HEK293 (cell line): ENCODE data around the gene CYP4F11.

Source experiments
- TCF7L2 ChIP-seq: IDR thresholded peaks from 2 replicates; pipeline ENCODE4 v1.6.1; 2011; ENCODE audit warnings: low read depth, mild to moderate bottlenecking, inconsistent platforms, low read length, moderate library complexity, borderline replicate concordance
- YY1 ChIP-seq: fragments of 450-650 bp; formaldehyde crosslinking; IDR thresholded peaks from 2 replicates; pipeline ENCODE4 v1.5.1; 2018; ENCODE audit warnings: missing biosample characterization, missing genetic modification characterization
- ZNF214 ChIP-seq: fragments of 450-650 bp; formaldehyde crosslinking; IDR thresholded peaks from 2 replicates; pipeline ENCODE4 v1.5.1; 2017; ENCODE audit warnings: missing biosample characterization, mild to moderate bottlenecking, missing genetic modification characterization, borderline replicate concordance
- ZNF248 ChIP-seq: fragments of 450-650 bp; formaldehyde crosslinking; IDR thresholded peaks from 2 replicates; pipeline ENCODE4 v1.5.1; 2017; ENCODE audit warnings: missing biosample characterization, missing genetic modification characterization
- ZNF274 ChIP-seq, 2 experiments: fragments of 200-500 bp in 1 of 2; fragments of 450-650 bp in 1 of 2; sonication (Bioruptor generic) in 1 of 2; formaldehyde crosslinking in 1 of 2; IDR thresholded peaks; 2 replicates each; pipeline versions ENCODE4 v1.5.1 to v1.6.1; 2014 to 2016; ENCODE audit warnings: borderline replicate concordance in 1 of 2, inconsistent platforms in 1 of 2, low read length in 1 of 2, missing biosample characterization in 1 of 2, missing genetic modification characterization in 1 of 2
- ZNF549 ChIP-seq: fragments of 450-650 bp; IDR thresholded peaks from 2 replicates; pipeline ENCODE4 v1.5.1; 2018; ENCODE audit warnings: missing biosample characterization, missing genetic modification characterization, mild to moderate bottlenecking, inconsistent platforms, moderate library complexity
- TF ChIP-seq, protein P1 (sequence below): fragments of 450-650 bp; formaldehyde crosslinking; IDR thresholded peaks from 2 replicates; pipeline ENCODE4 v1.5.1; 2016; ENCODE audit warnings: missing biosample characterization, missing genetic modification characterization, low read depth
- TF ChIP-seq, protein P2 (sequence below): fragments of 450-650 bp; formaldehyde crosslinking; IDR thresholded peaks from 2 replicates; pipeline ENCODE4 v1.5.1; 2016; ENCODE audit warnings: missing biosample characterization, missing genetic modification characterization
- TF ChIP-seq, protein P3 (sequence below): fragments of 450-650 bp; formaldehyde crosslinking; IDR thresholded peaks from 2 replicates; pipeline ENCODE4 v1.5.1; 2016; ENCODE audit warnings: missing biosample characterization, missing genetic modification characterization, borderline replicate concordance
- TF ChIP-seq, protein P4 (sequence below): fragments of 450-650 bp; formaldehyde crosslinking; IDR thresholded peaks from 2 replicates; pipeline ENCODE4 v1.5.1; 2016; ENCODE audit warnings: missing biosample characterization, missing genetic modification characterization

DNA sequence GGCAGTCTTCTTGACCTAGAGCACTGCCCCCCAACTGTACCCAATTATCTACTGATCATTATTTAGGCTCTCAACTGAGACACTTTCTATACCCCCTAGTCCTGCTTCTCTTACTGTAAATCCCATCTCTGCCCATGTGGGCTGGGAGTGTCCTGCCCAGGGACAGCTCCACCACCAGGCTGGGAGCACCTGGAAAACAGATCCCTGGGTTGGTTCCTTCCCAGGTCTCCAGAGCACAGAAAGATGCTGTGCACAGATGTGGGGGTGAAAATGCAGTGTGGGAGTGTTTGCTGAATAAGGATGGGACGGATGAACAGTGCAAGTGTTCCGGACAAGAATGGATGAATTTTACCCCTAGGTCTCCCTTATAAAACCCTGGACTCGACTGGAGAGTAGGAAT lies 49.2 kb downstream of the CYP4F11 start:
- no peak for TF ChIP-seq ZNF274 (IDR thresholded peaks at IDR 0.05; ENCODE audit: low read length)
- TF ChIP-seq ZNF274 (tag by site-specific recombination; IDR thresholded peaks at IDR 0.05; ENCODE audit: borderline replicate concordance) = no peak
- TF ChIP-seq, protein P1, sequence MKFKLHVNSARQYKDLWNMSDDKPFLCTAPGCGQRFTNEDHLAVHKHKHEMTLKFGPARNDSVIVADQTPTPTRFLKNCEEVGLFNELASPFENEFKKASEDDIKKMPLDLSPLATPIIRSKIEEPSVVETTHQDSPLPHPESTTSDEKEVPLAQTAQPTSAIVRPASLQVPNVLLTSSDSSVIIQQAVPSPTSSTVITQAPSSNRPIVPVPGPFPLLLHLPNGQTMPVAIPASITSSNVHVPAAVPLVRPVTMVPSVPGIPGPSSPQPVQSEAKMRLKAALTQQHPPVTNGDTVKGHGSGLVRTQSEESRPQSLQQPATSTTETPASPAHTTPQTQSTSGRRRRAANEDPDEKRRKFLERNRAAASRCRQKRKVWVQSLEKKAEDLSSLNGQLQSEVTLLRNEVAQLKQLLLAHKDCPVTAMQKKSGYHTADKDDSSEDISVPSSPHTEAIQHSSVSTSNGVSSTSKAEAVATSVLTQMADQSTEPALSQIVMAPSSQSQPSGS (tag by site-specific recombination) = no peak
- TF ChIP-seq, protein P2, sequence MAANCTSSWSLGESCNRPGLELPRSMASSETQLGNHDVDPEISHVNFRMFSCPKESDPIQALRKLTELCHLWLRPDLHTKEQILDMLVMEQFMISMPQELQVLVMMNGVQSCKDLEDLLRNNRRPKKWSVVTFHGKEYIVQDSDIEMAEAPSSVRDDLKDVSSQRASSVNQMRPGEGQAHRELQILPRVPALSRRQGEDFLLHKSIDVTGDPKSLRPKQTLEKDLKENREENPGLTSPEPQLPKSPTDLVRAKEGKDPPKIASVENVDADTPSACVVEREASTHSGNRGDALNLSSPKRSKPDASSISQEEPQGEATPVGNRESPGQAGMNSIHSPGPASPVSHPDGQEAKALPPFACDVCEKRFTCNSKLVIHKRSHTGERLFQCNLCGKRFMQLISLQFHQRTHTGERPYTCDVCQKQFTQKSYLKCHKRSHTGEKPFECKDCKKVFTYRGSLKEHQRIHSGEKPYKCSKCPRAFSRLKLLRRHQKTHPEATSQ (tag by site-specific recombination) = no peak
- no peak for TF ChIP-seq TCF7L2
- TF ChIP-seq, protein P3, sequence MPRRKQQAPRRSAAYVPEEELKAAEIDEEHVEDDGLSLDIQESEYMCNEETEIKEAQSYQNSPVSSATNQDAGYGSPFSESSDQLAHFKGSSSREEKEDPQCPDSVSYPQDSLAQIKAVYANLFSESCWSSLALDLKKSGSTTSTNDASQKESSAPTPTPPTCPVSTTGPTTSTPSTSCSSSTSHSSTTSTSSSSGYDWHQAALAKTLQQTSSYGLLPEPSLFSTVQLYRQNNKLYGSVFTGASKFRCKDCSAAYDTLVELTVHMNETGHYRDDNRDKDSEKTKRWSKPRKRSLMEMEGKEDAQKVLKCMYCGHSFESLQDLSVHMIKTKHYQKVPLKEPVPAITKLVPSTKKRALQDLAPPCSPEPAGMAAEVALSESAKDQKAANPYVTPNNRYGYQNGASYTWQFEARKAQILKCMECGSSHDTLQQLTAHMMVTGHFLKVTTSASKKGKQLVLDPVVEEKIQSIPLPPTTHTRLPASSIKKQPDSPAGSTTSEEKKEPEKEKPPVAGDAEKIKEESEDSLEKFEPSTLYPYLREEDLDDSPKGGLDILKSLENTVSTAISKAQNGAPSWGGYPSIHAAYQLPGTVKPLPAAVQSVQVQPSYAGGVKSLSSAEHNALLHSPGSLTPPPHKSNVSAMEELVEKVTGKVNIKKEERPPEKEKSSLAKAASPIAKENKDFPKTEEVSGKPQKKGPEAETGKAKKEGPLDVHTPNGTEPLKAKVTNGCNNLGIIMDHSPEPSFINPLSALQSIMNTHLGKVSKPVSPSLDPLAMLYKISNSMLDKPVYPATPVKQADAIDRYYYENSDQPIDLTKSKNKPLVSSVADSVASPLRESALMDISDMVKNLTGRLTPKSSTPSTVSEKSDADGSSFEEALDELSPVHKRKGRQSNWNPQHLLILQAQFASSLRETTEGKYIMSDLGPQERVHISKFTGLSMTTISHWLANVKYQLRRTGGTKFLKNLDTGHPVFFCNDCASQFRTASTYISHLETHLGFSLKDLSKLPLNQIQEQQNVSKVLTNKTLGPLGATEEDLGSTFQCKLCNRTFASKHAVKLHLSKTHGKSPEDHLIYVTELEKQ (tag by site-specific recombination) = no peak
- TF ChIP-seq, protein P4, sequence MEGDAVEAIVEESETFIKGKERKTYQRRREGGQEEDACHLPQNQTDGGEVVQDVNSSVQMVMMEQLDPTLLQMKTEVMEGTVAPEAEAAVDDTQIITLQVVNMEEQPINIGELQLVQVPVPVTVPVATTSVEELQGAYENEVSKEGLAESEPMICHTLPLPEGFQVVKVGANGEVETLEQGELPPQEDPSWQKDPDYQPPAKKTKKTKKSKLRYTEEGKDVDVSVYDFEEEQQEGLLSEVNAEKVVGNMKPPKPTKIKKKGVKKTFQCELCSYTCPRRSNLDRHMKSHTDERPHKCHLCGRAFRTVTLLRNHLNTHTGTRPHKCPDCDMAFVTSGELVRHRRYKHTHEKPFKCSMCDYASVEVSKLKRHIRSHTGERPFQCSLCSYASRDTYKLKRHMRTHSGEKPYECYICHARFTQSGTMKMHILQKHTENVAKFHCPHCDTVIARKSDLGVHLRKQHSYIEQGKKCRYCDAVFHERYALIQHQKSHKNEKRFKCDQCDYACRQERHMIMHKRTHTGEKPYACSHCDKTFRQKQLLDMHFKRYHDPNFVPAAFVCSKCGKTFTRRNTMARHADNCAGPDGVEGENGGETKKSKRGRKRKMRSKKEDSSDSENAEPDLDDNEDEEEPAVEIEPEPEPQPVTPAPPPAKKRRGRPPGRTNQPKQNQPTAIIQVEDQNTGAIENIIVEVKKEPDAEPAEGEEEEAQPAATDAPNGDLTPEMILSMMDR (tag by site-specific recombination) = no peak
- no peak for TF ChIP-seq ZNF549
- no peak for TF ChIP-seq ZNF248 (tag by site-specific recombination)
- no peak for TF ChIP-seq YY1
- no peak for TF ChIP-seq ZNF214 (tag by site-specific recombination)
